ENCODE data around the gene PIGU. TPM values are rescaled to one million over a fixed set of nuclear protein-coding genes. Genes with fewer than 3 reads are reported as not detected.

The PIGU gene
- total RNA-seq, 1 donor from 2014 or later = 19.8 TPM

GRCh38 chr20:34532320-34532719 lies 144.6 kb downstream of the PIGU start:
- Mint-ChIP-seq H3K9me3 (ENCODE audit: low read depth) (no peaks in the 10 kb centered on the region), H3K27me3 (ENCODE audit: low read depth) (no peaks in the 10 kb centered on the region), H3K4me3 (ENCODE audit: unreplicated experiment) (no peak overlapping the region), H3K4me1 (ENCODE audit: low read depth) (peaks cover 18% of the 10 kb centered on the region), H3K27ac (ENCODE audit: unreplicated experiment) (no peak overlapping the region), H3K36me3 (ENCODE audit: low read depth) (peaks cover 58% of the 10 kb centered on the region)
- TF ChIP-seq CTCF (IDR thresholded peaks at IDR 0.05) = no peak
- DNase-seq (ENCODE audit: low spot score) = no peak

GRCh38 chr20:34531608-34532265 lies 145.2 kb downstream of the PIGU start:
- DNase-seq (ENCODE audit: low spot score) = no peak
- Mint-ChIP-seq H3K4me3 (ENCODE audit: unreplicated experiment) (no peak overlapping the region), H3K9me3 (ENCODE audit: low read depth) (no peaks in the 10 kb centered on the region), H3K27ac (ENCODE audit: unreplicated experiment) (no peak overlapping the region), H3K36me3 (ENCODE audit: low read depth) (peaks cover 54% of the 10 kb centered on the region), H3K4me1 (ENCODE audit: low read depth) (peaks cover 24% of the 10 kb centered on the region), H3K27me3 (ENCODE audit: low read depth) (no peaks in the 10 kb centered on the region)
- no peak for TF ChIP-seq CTCF (IDR thresholded peaks at IDR 0.05)

GRCh38 chr20:34530342-34530741 lies 146.6 kb downstream of the PIGU start:
- Mint-ChIP-seq H3K27me3 (ENCODE audit: low read depth) (no peaks in the 10 kb centered on the region), H3K36me3 (ENCODE audit: low read depth) (peaks cover 50% of the 10 kb centered on the region)
- TF ChIP-seq CTCF (IDR thresholded peaks at IDR 0.05) = no peak

GRCh38 chr20:34529742-34530141 lies 147.2 kb downstream of the PIGU start:
- DNase-seq (ENCODE audit: low spot score) = no peak
- H3K4me3 Mint-ChIP-seq (ENCODE audit: unreplicated experiment) = no peak overlapping the region
- no peak overlapping the region for H3K27ac Mint-ChIP-seq (ENCODE audit: unreplicated experiment)
- H3K9me3 Mint-ChIP-seq (ENCODE audit: low read depth) = no peaks in the 10 kb centered on the region
- H3K27me3 Mint-ChIP-seq (ENCODE audit: low read depth) = no peaks in the 10 kb centered on the region
- peaks cover 41% of the 10 kb centered on the region for H3K4me1 Mint-ChIP-seq (ENCODE audit: low read depth)
- peaks cover 44% of the 10 kb centered on the region for H3K36me3 Mint-ChIP-seq (ENCODE audit: low read depth)
- TF ChIP-seq CTCF (IDR thresholded peaks at IDR 0.05) = no peak

More at GRCh38 chr20:34530342-34530741, 146.6 kb downstream of the PIGU start:
- DNase-seq (ENCODE audit: low spot score) = no peak
- H3K4me3 Mint-ChIP-seq (ENCODE audit: unreplicated experiment) = no peak overlapping the region
- H3K27ac Mint-ChIP-seq (ENCODE audit: unreplicated experiment) = peak overlapping the region; percentile 12
- no peaks in the 10 kb centered on the region for H3K9me3 Mint-ChIP-seq (ENCODE audit: low read depth)
- peaks cover 35% of the 10 kb centered on the region for H3K4me1 Mint-ChIP-seq (ENCODE audit: low read depth)

- no peaks in the 10 kb centered on the region for H3K27me3 Mint-ChIP-seq (ENCODE audit: low read depth)
- DNase-seq (ENCODE audit: low spot score) = no peak
- H3K27ac Mint-ChIP-seq (ENCODE audit: unreplicated experiment) = peak overlapping the region; percentile 36
- no peaks in the 10 kb centered on the region for H3K9me3 Mint-ChIP-seq (ENCODE audit: low read depth)
- no peak overlapping the region for H3K4me3 Mint-ChIP-seq (ENCODE audit: unreplicated experiment)
- TF ChIP-seq CTCF (IDR thresholded peaks at IDR 0.05) = no peak
- peaks cover 49% of the 10 kb centered on the region for H3K4me1 Mint-ChIP-seq (ENCODE audit: low read depth)
- H3K36me3 Mint-ChIP-seq (ENCODE audit: low read depth) = peaks cover 37% of the 10 kb centered on the region
These were observed 148.0 kb downstream of the PIGU start for GRCh38 chr20:34528921-34529297.
